ENCODE results near the gene PDK4.

Gene PDK4

GRCh38 chr7:95595746-95596197 is 544 bp downstream of the PDK4 start:
- DNase-seq (ENCODE audit: low spot score) = no peak
- in situ Hi-C loops (cut with MboI; ENCODE audit: low pct_unique_long_range_greater_than_20kb, low sequenced_read_pairs, unreplicated experiment) = no loop called here
- TF ChIP-seq, protein P1, sequence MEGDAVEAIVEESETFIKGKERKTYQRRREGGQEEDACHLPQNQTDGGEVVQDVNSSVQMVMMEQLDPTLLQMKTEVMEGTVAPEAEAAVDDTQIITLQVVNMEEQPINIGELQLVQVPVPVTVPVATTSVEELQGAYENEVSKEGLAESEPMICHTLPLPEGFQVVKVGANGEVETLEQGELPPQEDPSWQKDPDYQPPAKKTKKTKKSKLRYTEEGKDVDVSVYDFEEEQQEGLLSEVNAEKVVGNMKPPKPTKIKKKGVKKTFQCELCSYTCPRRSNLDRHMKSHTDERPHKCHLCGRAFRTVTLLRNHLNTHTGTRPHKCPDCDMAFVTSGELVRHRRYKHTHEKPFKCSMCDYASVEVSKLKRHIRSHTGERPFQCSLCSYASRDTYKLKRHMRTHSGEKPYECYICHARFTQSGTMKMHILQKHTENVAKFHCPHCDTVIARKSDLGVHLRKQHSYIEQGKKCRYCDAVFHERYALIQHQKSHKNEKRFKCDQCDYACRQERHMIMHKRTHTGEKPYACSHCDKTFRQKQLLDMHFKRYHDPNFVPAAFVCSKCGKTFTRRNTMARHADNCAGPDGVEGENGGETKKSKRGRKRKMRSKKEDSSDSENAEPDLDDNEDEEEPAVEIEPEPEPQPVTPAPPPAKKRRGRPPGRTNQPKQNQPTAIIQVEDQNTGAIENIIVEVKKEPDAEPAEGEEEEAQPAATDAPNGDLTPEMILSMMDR (IDR thresholded peaks at IDR 0.05; ENCODE audit: extremely low read depth, insufficient read depth, missing control alignments) = no peak

GRCh38 chr7:95594185-95594584 is 2.1 kb downstream of the PDK4 start:
- no peak for DNase-seq (ENCODE audit: low spot score)
- TF ChIP-seq, protein P1 (IDR thresholded peaks at IDR 0.05; ENCODE audit: extremely low read depth, insufficient read depth, missing control alignments) = no peak
- in situ Hi-C loops (cut with MboI; ENCODE audit: low pct_unique_long_range_greater_than_20kb, low sequenced_read_pairs, unreplicated experiment) = no loop called here

GRCh38 chr7:95593343-95593742 is 3.0 kb downstream of the PDK4 start:
- TF ChIP-seq, protein P1 (IDR thresholded peaks at IDR 0.05; ENCODE audit: extremely low read depth, insufficient read depth, missing control alignments) = no peak

GRCh38 chr7:95592570-95592969 is 3.7 kb downstream of the PDK4 start:
- in situ Hi-C loops (cut with MboI; ENCODE audit: low pct_unique_long_range_greater_than_20kb, low sequenced_read_pairs, unreplicated experiment) = no loop called here
- TF ChIP-seq, protein P1 (IDR thresholded peaks at IDR 0.05; ENCODE audit: extremely low read depth, insufficient read depth, missing control alignments) = no peak
- DNase-seq (ENCODE audit: low spot score) = no peak

More at GRCh38 chr7:95593343-95593742, 3.0 kb downstream of the PDK4 start:
- in situ Hi-C loops (cut with MboI; ENCODE audit: low pct_unique_long_range_greater_than_20kb, low sequenced_read_pairs, unreplicated experiment) = no loop called here
- DNase-seq (ENCODE audit: low spot score) = no peak

- TF ChIP-seq, protein P1 (IDR thresholded peaks at IDR 0.05; ENCODE audit: extremely low read depth, insufficient read depth, missing control alignments) = no peak
- no peak for DNase-seq (ENCODE audit: low spot score)
- in situ Hi-C loops (cut with MboI; ENCODE audit: low pct_unique_long_range_greater_than_20kb, low sequenced_read_pairs, unreplicated experiment) = no loop called here
These were observed 5.7 kb downstream of the PDK4 start for GRCh38 chr7:95590387-95591248.

- in situ Hi-C loops (cut with MboI; ENCODE audit: low pct_unique_long_range_greater_than_20kb, low sequenced_read_pairs, unreplicated experiment) = no loop called here
- DNase-seq (ENCODE audit: low spot score) = no peak
- TF ChIP-seq, protein P1 (IDR thresholded peaks at IDR 0.05; ENCODE audit: extremely low read depth, insufficient read depth, missing control alignments) = no peak
These were observed 6.5 kb downstream of the PDK4 start for GRCh38 chr7:95589766-95590165.
